Urinary bladder (tissue), 4 donors: ENCODE results near the gene RRP36. TPM values are rescaled to one million over a fixed set of nuclear protein-coding genes. Genes with fewer than 3 reads are reported as not detected.
A peak's percentile ranks its signal among the peaks of the same experiment; 100 is the strongest.

Source experiments
- DNase-seq: peaks from one replicate; pipeline ENCODE4 v3.0.0-alpha.2; 2015; ENCODE audit errors: extremely low spot score
- H3K27ac ChIP-seq: one replicate; pipeline ENCODE4 v1.5.1; 2013; ENCODE audit warnings: low read depth, mild to moderate bottlenecking, moderate library complexity
- H3K36me3 ChIP-seq: one replicate; pipeline ENCODE4 v1.6.1; 2013; ENCODE audit warnings: mild to moderate bottlenecking, moderate library complexity; ENCODE audit not compliant: insufficient read depth
- H3K4me1 ChIP-seq: one replicate; pipeline ENCODE4 v1.6.1; 2013; ENCODE audit warnings: mild to moderate bottlenecking, moderate library complexity; ENCODE audit not compliant: insufficient read depth
- H3K4me3 ChIP-seq: one replicate; pipeline ENCODE4 v1.5.1; 2013; ENCODE audit warnings: low read depth, low read length
- WGBS: extraction: QIAGEN DNeasy Blood & Tissue Kit; methylation state at CpG from one replicate; pipeline ENCODE4 v1.1.7; 2013; 5-methylcytosine and 5-hydroxymethylcytosine counted together
- polyA plus RNA-seq: library from polyadenylated mRNA; stranded (reverse); fragments of 200-250 nt; gene quantifications from one replicate; pipeline ENCODE4 v1.2.3, GENCODE V29; 2013
- total RNA-seq: library from RNA; depleted of rRNA; stranded (reverse); fragments of >200 nt; gene quantifications from one replicate; pipeline ENCODE4 v1.2.3, GENCODE V29; 2014
- donor health status: healthy with polysubstance abuse.
- donor health status: healthy.

RRP36 gene
- total and polyA plus RNA-seq, 2 donors: 37.1 to 38.1 TPM

DNA sequence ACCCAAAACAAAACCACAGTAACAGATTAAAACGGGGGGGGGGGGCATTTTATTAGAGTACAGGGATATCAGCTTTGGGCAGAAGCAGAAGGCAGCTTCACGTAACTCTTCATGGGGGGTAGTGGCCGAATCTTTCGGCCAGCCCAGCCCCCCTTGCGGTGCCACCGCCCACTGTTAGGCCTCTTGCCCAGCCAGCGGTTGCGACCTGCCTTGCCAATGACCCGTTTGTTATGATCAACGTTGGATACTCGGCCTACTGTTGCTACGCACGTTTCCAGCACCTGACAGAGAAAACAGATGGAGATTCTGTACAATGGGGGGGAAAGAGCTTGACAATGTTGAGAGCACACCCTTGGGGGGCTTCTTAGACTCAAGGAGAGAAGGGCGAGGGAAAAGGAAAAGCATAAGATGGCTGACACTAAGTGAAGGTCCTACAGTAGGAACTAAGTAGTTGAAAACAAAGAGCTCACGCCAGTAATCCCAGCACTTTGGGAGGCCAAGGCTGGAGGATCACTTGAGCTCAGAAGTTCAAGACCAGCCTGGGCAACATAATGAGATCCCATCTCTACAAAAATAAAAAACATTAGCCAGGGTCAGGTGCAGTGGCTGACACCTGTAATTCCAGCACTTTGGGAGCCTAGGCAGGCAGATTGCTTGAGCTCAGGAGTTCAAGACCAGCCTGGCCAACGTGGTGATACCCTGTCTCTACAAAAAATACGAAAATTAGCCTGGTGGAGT, 33.0 kb downstream of the RRP36 start:
- Histone ChIP-seq H3K27ac (peak overlapping the region; percentile 93), H3K4me3 (peak overlapping the region; percentile 82), H3K4me1 (no peaks in the 10 kb centered on the region), H3K36me3 (no peaks in the 10 kb centered on the region)
- no peak for DNase-seq
- 66% methylated on average over 17 of the region's 17 CpGs for WGBS

DNA sequence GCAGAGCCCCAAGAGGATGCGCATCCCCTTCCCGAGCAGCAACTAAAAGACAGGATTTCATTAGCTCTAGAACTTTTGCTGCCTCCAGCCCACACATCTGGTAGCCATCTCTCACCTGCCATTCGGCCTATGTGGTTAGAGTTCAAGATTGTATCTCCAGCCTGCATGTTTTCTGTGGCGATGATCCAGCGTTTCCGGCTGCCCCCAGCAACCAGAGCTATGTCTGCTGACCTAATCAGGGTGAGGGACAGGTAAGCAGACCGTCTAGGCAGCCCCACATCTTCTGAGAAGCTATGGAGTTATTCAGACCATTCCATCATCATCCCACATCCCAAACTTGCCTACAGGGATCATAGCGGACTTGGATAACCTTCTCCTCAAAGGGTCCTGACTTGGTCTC, 34.5 kb downstream of the RRP36 start:
- Histone ChIP-seq H3K27ac (no peak overlapping the region), H3K4me3 (no peak overlapping the region), H3K36me3 (no peaks in the 10 kb centered on the region), H3K4me1 (no peaks in the 10 kb centered on the region)
- no peak for DNase-seq
- WGBS: 83% methylated on average over 8 of the region's 8 CpGs

DNA sequence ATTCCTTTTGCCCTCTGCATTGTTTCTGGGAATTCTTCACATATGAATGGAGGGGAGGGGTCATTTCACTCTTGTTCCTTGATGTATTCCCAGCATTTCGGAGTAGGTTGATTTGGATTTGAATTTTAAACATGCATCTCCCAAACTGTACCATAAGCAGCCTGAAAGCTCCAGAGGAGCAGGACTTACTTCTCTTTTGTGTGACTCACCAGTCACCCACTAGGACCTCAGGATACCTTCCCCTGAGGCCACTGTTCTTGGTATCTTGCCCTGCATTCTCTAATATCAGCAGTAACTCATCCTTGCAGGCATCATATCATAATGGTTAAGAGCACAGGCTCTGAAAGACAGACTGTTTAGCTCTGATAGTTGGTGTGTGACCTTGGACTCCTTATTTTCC, 37.1 kb downstream of the RRP36 start:
- H3K36me3 ChIP-seq: no peaks in the 10 kb centered on the region
- DNase-seq: no peak
- peak overlapping the region; percentile 89 for H3K4me3 ChIP-seq
- H3K4me1 ChIP-seq: no peaks in the 10 kb centered on the region
- no peak overlapping the region for H3K27ac ChIP-seq
- 81% methylated on average over 1 of the region's 1 CpG for WGBS

DNA sequence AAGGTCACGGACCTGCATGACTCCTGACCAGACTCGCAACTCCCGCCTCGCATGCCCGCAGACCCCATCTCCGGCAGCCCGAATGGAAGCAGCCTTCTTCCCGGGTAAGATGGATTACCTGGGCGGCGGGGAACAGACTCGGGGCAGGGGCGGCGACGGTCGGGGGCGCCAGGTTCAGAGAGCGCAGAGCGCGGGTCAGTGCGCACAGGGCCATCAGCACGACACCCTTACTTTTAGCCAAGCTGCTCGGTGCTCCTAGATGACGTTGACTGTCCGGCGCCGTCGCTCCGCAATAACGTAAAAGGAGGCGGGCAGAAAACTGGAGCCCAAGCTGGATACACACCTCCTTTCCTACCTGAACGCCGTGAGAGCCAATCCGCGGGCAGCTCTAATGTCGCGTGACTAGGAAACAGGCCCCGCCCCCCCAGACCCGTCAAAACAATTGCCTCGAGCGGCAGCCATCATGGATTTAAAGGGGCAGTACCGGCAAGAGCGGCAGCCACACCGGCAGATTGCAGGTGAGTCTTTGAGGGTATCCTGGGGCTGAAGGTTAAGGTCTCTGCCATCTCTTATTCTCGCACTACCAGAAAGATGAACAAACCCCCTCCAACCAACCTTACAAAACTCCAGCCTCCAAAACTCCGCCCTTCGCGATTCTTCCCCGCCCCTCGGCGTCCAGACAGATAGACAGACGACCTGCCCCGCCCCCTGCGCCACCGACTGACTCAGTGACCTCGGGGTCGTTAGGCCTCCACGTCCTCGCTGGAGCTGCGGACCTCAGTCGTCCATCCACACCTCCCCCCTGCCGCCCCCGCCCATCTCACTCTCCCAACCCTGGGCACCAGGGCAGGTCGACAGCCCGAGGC, 38.0 kb downstream of the RRP36 start, which contains the start of the genes KLC4 and MRPL2:
TSS of gene KLC4 (plus strand) at position 464 of the 866 bp plus-strand sequence. CDS start 1,705 bp downstream, outside the sequence.
TSS of gene MRPL2 (minus strand) at position 267 of the 866 bp plus-strand sequence. CDS start at position 214, 53 bp downstream.
- DNase-seq: peak; percentile 98
- H3K4me1 ChIP-seq: no peaks in the 10 kb centered on the region
- no peaks in the 10 kb centered on the region for H3K36me3 ChIP-seq
- under 1% methylated on average over 64 of the region's 64 CpGs for WGBS
- peak within 1 kb of the TSS; percentile 91 for H3K27ac ChIP-seq
- H3K4me3 ChIP-seq: peak within 1 kb of the TSS; percentile 89

DNA sequence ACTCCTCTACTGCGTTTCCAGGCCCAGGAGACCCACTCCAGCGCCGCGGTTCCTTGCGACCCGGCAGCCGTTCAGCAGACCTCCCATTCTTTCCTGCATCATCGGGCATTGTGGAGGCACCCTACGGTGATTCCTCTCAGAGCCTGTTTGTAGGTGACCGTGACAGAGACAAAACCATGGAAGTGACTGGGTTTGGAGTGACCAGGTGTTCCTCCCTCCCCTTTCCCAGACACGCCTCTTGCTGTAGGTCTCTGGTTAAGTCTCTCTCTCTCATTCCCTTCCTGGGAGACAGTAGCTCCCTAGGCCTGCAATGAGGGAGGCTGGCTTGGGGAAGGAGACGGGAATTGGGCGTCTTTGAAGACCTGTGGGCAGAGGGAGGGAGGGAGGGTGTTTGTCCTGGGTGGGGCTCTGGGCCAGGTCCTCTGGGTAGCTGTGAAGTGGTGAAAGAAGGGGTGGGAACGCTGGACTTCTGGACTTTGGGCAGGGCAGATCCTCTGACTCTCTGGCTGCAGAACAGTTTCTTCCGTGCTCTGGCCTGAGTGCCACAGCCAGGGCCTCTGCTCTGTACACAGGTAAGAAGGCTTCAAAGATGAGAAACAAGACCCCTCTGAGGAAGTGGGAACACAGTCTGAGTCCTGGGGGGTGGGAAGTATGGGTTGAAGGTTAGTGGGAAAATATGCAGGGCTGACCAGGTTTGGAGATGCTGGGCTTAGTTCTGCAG, 38.8 kb downstream of the RRP36 start:
- H3K27ac ChIP-seq: peak overlapping the region; percentile 84
- H3K4me1 ChIP-seq: no peaks in the 10 kb centered on the region
- no peaks in the 10 kb centered on the region for H3K36me3 ChIP-seq
- WGBS: 11% methylated on average over 15 of the region's 15 CpGs
- DNase-seq: no peak
- peak overlapping the region; percentile 65 for H3K4me3 ChIP-seq

DNA sequence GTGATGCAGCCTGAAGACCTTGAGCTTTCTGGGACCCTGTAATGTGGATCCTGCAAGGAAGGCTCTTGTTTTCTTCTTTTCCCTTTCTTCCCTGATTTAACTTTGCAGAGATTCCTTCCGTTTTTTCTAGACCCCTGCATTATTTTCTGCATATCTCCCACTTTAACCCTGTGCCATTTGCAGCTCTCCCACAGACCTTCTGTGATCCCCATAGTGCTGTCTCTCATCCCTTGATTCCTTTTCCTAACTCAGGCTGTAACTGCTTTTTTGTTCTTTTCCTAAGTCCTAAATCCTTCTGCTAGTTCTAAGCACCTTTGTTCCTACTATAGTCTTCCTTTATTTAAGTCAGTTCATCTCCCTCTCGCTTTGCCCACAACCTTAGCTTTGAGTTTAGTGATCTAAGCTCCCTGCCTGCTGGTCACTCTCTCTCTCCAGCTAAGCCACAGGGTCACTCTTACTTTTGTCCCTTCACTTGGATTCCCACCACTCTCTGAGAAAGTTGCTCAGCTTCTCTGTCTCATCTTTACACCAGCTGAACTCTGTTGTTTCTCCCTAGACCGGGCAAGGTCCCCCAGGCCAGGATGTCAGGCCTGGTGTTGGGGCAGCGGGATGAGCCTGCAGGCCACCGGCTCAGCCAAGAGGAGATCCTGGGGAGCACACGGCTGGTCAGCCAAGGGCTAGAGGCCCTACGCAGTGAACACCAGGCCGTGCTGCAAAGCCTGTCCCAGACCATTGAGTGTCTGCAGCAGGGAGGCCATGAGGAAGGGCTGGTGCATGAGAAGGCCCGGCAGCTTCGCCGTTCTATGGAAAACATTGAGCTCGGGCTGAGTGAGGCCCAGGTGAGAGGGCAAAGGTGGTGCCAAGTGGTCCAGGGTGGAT, 39.6 kb downstream of the RRP36 start:
- H3K36me3 ChIP-seq: no peaks in the 10 kb centered on the region
- H3K27ac ChIP-seq: no peak overlapping the region
- H3K4me1 ChIP-seq: no peaks in the 10 kb centered on the region
- WGBS: 86% methylated on average over 12 of the region's 12 CpGs
- no peak overlapping the region for H3K4me3 ChIP-seq
- DNase-seq: no peak

DNA sequence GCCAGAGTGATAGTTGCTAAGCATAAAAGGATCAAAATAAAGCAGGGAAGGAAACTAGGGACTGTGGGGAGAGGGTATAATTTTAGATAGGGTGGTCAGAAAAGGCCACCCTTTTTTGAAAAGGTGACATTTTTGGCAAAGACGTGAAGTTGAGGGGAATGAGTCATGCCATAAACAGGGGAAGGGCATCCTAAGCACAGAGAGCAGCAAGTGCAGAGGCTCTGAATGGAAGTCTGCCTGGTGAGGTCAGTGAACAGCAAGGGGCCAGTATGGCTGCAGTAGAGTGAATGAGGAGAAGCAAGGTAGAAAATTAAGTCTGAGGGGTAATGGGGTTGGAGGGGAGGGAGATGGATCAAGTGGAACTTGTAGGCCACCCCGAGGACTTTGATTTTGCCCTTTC, 40.4 kb downstream of the RRP36 start:
- WGBS: 78% methylated on average over 2 of the region's 2 CpGs
- no peaks in the 10 kb centered on the region for H3K36me3 ChIP-seq

DNA sequence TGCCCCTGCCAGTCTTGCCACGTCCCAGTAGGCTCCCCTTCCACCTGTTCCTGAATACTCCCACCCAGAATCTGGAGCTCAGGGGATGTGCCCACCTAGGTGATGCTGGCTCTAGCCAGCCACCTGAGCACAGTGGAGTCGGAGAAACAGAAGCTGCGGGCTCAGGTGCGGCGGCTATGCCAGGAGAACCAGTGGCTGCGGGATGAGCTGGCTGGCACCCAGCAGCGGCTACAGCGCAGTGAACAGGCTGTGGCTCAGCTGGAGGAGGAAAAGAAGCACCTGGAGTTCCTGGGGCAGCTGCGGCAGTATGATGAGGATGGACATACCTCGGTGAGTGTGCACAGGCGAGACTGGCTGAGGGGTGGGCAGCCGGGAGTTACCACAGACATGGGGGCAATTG, 41.4 kb downstream of the RRP36 start:
- no peak for DNase-seq
- no peaks in the 10 kb centered on the region for H3K36me3 ChIP-seq
- no peak overlapping the region for H3K27ac ChIP-seq
- no peaks in the 10 kb centered on the region for H3K4me1 ChIP-seq
- H3K4me3 ChIP-seq: no peak overlapping the region
- 93% methylated on average over 12 of the region's 12 CpGs for WGBS

More for the DNA sequence above, 40.4 kb downstream of the RRP36 start:
- Histone ChIP-seq H3K4me1 (no peaks in the 10 kb centered on the region), H3K4me3 (no peak overlapping the region), H3K27ac (no peak overlapping the region)
- DNase-seq: no peak

DNA sequence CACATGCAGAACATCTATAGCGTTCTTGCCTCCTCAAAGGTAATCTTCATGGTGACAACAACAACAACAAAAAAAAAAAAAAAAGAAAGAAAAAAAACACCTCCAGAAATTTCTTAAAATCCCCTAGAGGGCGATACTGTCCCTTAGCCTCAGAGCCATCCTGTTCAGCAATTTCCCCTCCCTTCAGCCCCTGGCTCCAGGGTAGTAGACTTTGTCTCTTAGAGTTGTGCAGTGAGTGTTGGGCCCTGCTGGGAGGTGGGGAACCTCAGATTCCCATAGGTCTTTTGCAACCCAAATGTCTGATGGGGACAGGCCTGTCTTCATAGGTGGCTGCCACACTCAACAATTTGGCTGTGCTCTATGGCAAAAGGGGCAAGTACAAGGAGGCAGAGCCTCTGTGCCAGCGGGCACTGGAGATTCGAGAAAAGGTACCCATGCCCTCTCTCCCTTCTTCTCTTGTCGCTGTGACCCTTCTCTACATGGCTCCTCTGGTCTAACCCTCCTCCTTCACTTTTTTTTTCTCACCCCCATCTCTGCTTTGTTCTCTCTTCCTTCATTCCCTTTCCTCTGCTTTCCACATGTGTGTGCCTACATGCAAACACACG, 48.7 kb downstream of the RRP36 start:
- H3K4me3 ChIP-seq: no peak overlapping the region
- DNase-seq: no peak
- H3K36me3 ChIP-seq: no peaks in the 10 kb centered on the region
- WGBS: 57% methylated on average over 6 of the region's 6 CpGs
- no peaks in the 10 kb centered on the region for H3K4me1 ChIP-seq
- no peak overlapping the region for H3K27ac ChIP-seq

DNA sequence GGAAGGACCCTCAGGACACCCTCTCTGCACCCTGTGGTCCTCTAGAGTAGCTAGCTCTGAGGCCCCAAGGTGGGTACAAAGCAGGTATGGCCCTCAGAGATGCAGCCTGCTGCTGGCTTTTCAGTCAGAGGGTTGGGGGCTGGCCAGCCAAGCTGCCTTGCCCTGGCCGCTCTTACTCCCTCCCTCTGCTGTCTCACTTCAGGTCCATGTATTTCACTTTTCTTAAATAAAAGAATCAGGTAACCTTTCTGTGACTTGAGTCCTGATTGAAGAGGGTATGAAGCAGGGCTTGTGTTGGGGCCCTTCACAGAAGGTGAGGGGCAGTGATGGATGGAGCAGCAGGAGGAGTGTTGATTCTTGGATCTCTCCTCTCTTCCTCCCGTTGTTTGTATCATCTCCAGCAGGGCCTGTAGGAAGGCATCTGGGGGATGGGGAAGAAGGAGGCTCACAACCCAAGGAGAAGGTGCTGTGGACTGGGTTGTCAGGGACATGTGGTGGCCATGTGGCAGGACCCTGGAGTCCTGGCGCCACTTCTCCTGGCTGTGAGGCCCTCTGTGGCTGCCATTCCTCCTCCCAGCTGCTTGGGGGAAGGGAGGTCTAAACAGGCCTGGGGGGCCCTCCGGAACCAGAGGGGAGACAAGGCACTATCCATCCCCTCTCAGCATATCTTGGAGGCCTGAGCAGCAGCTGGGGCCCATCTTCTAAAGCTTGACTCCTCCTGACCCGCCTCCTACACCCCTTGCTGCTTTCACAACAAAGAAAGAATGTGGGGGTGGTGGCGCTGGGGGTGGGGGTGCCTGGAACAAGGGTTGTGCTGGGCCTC, 53.6 kb downstream of the RRP36 start:
- DNase-seq: peak; percentile 85
- Histone ChIP-seq H3K4me1 (no peaks in the 10 kb centered on the region), H3K27ac (no peak overlapping the region), H3K36me3 (no peaks in the 10 kb centered on the region), H3K4me3 (no peak overlapping the region)
- 45% methylated on average over 6 of the region's 6 CpGs for WGBS

DNA sequence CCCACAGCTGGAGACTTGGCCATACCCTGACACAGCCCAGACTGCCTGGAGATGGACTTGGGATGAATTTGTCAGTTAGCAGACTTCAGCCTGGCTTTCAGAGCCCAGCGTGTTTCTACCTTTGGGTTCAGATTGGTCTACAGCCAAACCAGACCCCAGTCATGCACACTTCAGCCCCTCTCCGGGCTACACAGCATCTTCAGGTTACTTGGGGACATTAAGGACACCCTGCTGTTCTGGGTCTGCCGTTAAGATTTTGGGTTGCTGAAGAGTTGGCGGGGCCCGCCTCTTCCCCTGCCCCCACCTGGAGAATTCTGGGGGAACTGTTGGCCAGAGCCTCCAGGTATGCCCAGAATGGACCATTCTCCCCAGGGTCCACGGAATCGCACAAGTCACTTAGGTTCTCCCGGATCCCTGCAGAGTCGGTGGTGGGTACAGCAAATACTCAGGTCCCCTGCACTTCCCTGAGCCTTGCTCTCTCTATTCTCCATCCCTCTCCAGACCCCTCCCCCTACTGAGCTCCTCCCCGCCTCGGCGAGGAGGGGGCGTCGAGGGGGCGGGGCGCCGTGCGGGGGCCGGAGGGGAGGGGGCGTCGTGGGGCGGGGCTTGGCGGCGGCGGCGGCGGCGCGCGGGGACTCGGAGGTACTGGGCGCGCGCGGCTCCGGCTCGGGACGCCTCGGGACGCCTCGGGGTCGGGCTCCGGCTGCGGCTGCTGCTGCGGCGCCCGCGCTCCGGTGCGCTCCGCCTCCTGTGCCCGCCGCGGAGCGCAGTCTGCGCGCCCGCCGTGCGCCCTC, 54.4 kb downstream of the RRP36 start, which contains the start of gene PTK7:
TSS of gene PTK7 (plus strand) at position 645 of the 794 bp plus-strand sequence. CDS start 175 bp downstream, outside the sequence.
- peak within 1 kb of the TSS; percentile 88 for H3K4me3 ChIP-seq
- DNase-seq: peak; percentile 74
- no peaks in the 10 kb centered on the region for H3K4me1 ChIP-seq
- no peaks in the 10 kb centered on the region for H3K36me3 ChIP-seq
- WGBS: 2% methylated on average over 59 of the region's 60 CpGs
- H3K27ac ChIP-seq: peak within 1 kb of the TSS; percentile 48
